Right hindlimb (tissue), 1 donor: ENCODE measurements around the gene MED13L.

Experiments used
- DNase-seq: peaks from one replicate; pipeline ENCODE4 v3.0.0-alpha.2; 2018

The MED13L gene

GRCh38 chr12:115930336-115930735 lies 347.2 kb downstream of the MED13L start:
- DNase-seq = no peak

DNA sequence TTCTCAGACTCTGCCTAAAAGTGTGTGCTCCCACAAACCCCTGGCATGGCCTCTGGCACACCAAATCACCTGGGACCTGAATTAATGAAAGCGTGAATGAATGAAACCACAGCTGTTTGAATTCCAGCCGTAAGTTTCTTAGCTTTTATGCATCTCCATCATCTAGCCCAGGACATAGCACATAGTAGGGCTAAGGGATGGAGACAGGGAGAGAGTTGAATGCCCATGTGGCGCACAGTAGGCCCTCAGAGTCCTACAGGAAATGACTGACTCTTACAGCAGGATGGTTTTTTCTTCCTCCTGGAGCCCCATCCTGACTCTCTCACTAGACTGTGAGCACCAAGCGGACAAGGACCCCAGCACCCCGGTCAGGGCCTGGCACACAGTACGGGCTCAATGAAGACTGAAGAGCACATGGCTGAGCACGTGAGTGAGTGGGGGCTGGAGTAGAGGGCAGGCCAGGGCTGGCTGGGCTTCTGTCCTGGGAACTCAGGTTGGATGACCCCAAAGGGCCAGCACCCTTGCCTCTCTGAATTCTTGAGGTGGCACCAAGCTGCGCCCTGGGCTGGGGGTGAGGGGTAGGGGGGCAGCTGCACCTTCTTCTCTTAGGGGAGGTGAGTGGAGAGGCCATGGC lies 351.3 kb downstream of the MED13L start:
- DNase-seq = no peak

- DNase-seq = no peak
Measured at GRCh38 chr12:115923851-115924250, 353.6 kb downstream of the MED13L start.

DNA sequence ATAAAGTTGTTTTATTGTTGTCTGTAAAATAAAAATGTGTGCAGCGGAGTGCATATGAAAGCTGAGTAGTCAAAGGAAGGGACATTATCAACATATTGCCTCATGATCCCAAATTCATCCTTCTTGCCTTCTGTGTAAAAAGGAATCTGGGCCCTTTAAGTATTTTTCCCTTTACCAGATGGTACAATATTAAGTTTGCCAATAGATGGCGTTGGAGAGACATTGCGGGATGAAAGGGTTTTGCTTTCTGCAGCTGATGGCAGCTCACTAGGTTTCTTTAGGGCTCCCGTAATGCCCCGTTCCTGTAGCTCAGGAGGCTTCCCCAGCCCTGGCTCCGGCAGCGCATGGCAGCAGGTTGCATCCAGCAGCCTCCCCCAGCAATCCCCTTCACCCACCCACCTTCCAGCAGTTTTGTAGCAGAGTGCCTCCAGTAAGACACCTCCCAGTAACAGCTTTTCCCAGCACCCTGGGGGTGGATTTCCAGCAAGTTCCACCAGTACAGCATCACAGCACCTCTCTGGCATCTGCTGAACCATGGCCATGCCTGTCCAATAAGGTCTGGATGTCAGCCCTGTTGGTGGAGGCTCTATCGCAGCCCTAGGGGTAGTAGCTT lies 354.4 kb downstream of the MED13L start:
- no peak for DNase-seq

DNA sequence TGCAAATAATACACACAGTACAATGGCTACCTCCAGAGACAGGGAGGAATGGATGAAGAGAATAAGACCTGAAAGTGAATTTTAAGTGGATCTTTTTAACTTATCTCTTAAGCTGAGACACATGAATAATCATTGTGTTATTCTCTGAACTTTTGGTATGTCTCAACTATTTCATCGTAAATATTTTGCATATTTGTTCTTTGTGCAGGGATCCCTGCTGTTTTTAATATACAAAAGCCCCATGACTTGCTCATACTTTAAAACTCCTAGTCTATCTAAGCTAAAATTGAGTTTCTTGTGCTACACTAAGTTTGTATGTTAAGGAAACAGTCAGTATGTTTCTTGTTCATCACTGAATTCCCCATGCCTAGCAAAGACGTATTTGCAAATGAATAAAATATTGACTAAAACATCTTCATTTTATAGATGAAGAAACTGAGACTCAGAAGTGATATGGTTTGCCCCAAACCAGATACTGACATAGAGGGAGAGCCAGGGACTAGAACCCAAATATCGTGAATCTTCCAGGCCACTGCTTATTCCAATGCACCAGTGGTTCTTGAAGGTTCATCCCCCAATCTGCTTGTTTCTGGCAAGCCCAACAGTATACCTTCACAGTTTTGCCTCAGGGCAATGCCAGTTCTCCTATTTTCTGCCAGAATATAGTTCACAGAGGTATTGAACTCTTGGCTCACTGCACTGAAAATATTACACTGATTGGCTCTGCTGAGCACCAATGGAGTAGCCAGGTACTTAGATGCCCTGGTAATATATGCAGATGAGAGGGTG lies 356.9 kb downstream of the MED13L start:
- DNase-seq = no peak

GRCh38 chr12:115918763-115919162 lies 358.7 kb downstream of the MED13L start:
- no peak for DNase-seq

DNA sequence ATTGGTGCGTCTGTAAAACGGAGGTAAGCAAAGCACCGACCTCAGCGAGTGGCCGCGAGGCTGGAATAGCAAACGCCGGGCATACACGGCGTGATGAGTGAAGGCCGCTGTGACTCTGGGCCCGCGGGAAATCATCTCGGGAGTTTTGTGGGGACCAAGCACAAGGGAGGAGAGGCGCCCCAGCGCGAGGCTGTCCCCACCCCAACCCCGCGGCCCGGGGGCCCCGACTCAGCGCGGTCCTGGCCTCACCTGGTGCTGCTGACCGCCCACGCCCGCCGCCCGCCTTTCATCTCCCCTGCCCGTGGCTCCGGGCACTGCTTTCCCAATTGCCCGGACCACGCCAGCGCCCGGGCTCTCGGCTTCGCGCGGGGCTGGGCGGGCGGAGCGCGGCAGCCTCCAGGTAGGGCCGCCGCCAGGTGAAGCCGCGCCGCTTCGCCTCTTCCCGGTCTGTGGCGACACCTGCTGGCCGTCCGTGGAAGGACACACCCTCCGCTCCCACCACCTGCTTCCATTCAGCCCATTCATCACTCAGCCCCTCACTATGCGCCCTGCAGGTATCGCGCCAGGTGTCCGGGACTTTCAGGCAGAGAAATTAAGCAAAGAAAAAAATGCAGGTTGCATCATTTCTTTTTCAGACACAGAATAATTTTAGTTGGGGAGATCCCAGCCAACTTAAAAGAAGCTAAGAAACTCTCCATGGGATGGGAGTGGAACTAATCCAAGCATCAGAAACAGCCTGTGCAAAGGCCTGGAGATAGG lies 360.4 kb downstream of the MED13L start:
- peak; percentile 57 for DNase-seq

DNA sequence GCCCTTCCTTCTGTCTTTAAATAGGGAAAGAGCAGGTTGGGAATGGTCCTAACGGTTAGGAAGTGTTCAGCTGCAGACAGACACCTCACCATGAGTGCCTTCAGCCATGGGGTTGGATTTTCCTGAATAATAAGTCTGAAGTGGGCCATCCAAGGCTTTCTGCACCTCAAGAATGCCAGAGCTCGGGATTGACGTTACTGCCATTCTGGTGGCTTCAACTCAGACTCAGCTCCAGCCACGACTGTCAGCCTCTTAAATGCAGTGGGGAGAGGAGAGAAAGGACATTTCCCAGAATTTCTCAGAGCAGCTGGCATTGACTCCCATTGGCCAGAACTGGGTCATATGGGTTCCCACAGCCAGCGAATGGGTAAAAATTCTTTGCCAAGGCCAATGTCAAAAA lies 363.4 kb downstream of the MED13L start:
- DNase-seq = no peak

GRCh38 chr12:115912440-115912839 lies 365.1 kb downstream of the MED13L start:
- DNase-seq = no peak

DNA sequence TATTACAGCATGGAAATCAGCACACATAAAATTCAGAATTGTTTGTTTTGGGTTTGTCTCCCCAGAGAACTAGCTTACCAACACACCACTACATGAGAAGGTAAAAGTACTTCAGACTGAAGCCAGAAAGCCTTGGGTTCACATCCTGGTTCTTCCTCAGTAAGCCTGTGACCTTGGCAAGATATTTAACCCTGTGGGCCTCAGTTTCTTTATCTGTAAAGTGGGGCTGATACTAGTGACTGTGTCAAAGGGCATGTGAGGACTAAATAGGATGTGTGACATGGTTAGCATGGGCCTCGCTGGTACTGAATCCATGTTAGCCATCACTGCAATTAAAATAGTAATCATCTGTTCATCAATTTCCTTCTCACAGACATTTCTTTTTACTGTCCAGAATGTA lies 366.1 kb downstream of the MED13L start:
- no peak for DNase-seq

DNA sequence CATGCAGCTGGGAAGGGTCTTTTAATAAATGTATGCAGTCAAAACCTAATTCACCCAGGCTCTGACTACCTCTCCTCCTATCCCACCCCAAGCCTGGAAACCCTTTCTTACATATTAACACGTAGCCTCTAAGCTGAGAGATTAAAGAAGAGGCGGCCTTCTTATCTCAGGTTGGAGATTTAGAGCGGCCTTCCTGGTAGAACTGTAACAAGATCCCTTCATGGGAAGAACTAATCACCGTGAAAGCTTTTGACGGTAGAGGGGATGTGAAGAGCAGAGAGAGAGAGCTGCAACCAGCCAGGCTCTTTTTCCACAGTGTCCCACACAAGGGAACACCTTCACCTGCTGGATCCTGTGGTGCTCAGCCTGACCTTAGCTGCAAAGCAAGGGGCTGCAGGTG lies 367.4 kb downstream of the MED13L start:
- DNase-seq = no peak
